NCI-H345 (cell line): ENCODE measurements around the gene SPTSSB.

Source experiments
- DNase-seq: peaks from one replicate; lab custom pipeline; 2025; lab: John Stamatoyannopoulos, UW

The SPTSSB gene

GRCh38 chr3:161339517-161340500 lies 31.5 kb downstream of the SPTSSB start:
- DNase-seq: no peak

- DNase-seq: no peak
Measured at GRCh38 chr3:161337311-161337710, 34.0 kb downstream of the SPTSSB start.

GRCh38 chr3:161336661-161337060 lies 34.7 kb downstream of the SPTSSB start:
- DNase-seq: no peak

GRCh38 chr3:161333696-161334095 lies 37.6 kb downstream of the SPTSSB start:
- no peak for DNase-seq

GRCh38 chr3:161332792-161333191 lies 38.5 kb downstream of the SPTSSB start:
- no peak for DNase-seq

GRCh38 chr3:161325059-161325458 lies 46.3 kb downstream of the SPTSSB start:
- no peak for DNase-seq

GRCh38 chr3:161323926-161324621 lies 47.2 kb downstream of the SPTSSB start:
- DNase-seq: no peak

- DNase-seq: no peak
Measured at GRCh38 chr3:161322781-161323568, 48.3 kb downstream of the SPTSSB start.

GRCh38 chr3:161320837-161321236 lies 50.5 kb downstream of the SPTSSB start:
- no peak for DNase-seq

- no peak for DNase-seq
Measured at GRCh38 chr3:161319867-161320266, 51.5 kb downstream of the SPTSSB start.

GRCh38 chr3:161317077-161317476 lies 54.2 kb downstream of the SPTSSB start:
- DNase-seq: no peak

GRCh38 chr3:161316006-161316689 lies 55.2 kb downstream of the SPTSSB start:
- DNase-seq: no peak

- DNase-seq: no peak
Measured at GRCh38 chr3:161314836-161315395, 56.4 kb downstream of the SPTSSB start.

GRCh38 chr3:161310649-161311423 lies 60.5 kb downstream of the SPTSSB start:
- DNase-seq: no peak

- DNase-seq: no peak
Measured at GRCh38 chr3:161305095-161305991, 66.0 kb downstream of the SPTSSB start.

GRCh38 chr3:161296814-161297213 lies 74.5 kb downstream of the SPTSSB start:
- no peak for DNase-seq

- no peak for DNase-seq
Measured at GRCh38 chr3:161295325-161295724, 76.0 kb downstream of the SPTSSB start.
